Measurements from ENCODE around the gene RELB.
A peak's percentile ranks its signal among the peaks of the same experiment; 100 is the strongest.

RELB gene

GRCh38 chr19:45037393-45038169 is 36.3 kb downstream of the RELB start:
- no peak overlapping the region for H3K9ac ChIP-seq
- peaks cover 37% of the 10 kb centered on the region for H4K20me1 ChIP-seq
- peaks cover 71% of the 10 kb centered on the region for H3K36me3 ChIP-seq
- H3K9me3 ChIP-seq = peaks cover 5% of the 10 kb centered on the region; the same call in 1 of the 2 replicates
- H3K4me3 ChIP-seq = no peak overlapping the region
- TF ChIP-seq Cebpa-rat (IDR thresholded peaks at IDR 0.05) = no peak
- peaks cover 27% of the 10 kb centered on the region for H3K4me1 ChIP-seq
- H3K27ac ChIP-seq = no peak overlapping the region
- no peaks in the 10 kb centered on the region for H3K27me3 ChIP-seq
- H3K4me2 ChIP-seq = peak overlapping the region; percentile 95; the same call in 1 of the 2 replicates

GRCh38 chr19:45038931-45039893 is 37.9 kb downstream of the RELB start, which contains the start of gene CLASRP:
Gene CLASRP (plus strand): TSS chr19:45039045. CDS start chr19:45040213, 1,168 bp downstream.
- peak within 1 kb of the TSS; percentile 92 for H3K9ac ChIP-seq
- peak within 1 kb of the TSS; percentile 95 for H3K4me2 ChIP-seq
- H3K4me1 ChIP-seq = peaks cover 27% of the 10 kb centered on the region
- TF ChIP-seq Cebpa-rat (IDR thresholded peaks at IDR 0.05) = no peak
- no peaks in the 10 kb centered on the region for H3K27me3 ChIP-seq
- H4K20me1 ChIP-seq = peaks cover 53% of the 10 kb centered on the region
- H3K9me3 ChIP-seq = peaks cover 5% of the 10 kb centered on the region; the same call in 1 of the 2 replicates
- H3K4me3 ChIP-seq = peak within 1 kb of the TSS; percentile 89
- H3K36me3 ChIP-seq = peaks cover 74% of the 10 kb centered on the region
- peak within 1 kb of the TSS; percentile 92 for H3K27ac ChIP-seq

GRCh38 chr19:45040059-45040771 is 39.0 kb downstream of the RELB start:
- peaks cover 63% of the 10 kb centered on the region for H4K20me1 ChIP-seq
- peak overlapping the region; percentile 89 for H3K4me3 ChIP-seq
- H3K9me3 ChIP-seq = peaks cover 5% of the 10 kb centered on the region; the same call in 1 of the 2 replicates
- H3K27me3 ChIP-seq = no peaks in the 10 kb centered on the region
- H3K9ac ChIP-seq = peak overlapping the region; percentile 92
- H3K36me3 ChIP-seq = peaks cover 74% of the 10 kb centered on the region
- no peak for TF ChIP-seq Cebpa-rat (IDR thresholded peaks at IDR 0.05)
- peaks cover 27% of the 10 kb centered on the region for H3K4me1 ChIP-seq
- peak overlapping the region; percentile 95 for H3K4me2 ChIP-seq
- H3K27ac ChIP-seq = no peak overlapping the region

GRCh38 chr19:45041125-45041524 is 39.9 kb downstream of the RELB start:
- H3K4me1 ChIP-seq = peaks cover 33% of the 10 kb centered on the region
- peak overlapping the region; percentile 41; the same call in 1 of the 2 replicates for H3K9ac ChIP-seq
- peak overlapping the region; percentile 95; the same call in 1 of the 2 replicates for H3K4me2 ChIP-seq
- no peak overlapping the region for H3K4me3 ChIP-seq
- no peak overlapping the region for H3K27ac ChIP-seq
- H3K9me3 ChIP-seq = no peaks in the 10 kb centered on the region
- H4K20me1 ChIP-seq = peaks cover 73% of the 10 kb centered on the region
- no peaks in the 10 kb centered on the region for H3K27me3 ChIP-seq
- H3K36me3 ChIP-seq = peaks cover 74% of the 10 kb centered on the region
- no peak for TF ChIP-seq Cebpa-rat (IDR thresholded peaks at IDR 0.05)

- TF ChIP-seq Cebpa-rat (IDR thresholded peaks at IDR 0.05) = no peak
- no peak overlapping the region for H3K4me3 ChIP-seq
- no peak overlapping the region for H3K27ac ChIP-seq
- no peaks in the 10 kb centered on the region for H3K27me3 ChIP-seq
- H3K4me1 ChIP-seq = peaks cover 31% of the 10 kb centered on the region
- no peaks in the 10 kb centered on the region for H3K9me3 ChIP-seq
- H3K4me2 ChIP-seq = peak overlapping the region; percentile 36; the same call in 1 of the 2 replicates
- H4K20me1 ChIP-seq = peaks cover 100% of the 10 kb centered on the region
- peak overlapping the region; percentile 43; the same call in 1 of the 2 replicates for H3K9ac ChIP-seq
- H3K36me3 ChIP-seq = peaks cover 90% of the 10 kb centered on the region
Observed at GRCh38 chr19:45045671-45046353, 44.5 kb downstream of the RELB start.

GRCh38 chr19:45046355-45046754 is 45.1 kb downstream of the RELB start:
- H3K4me3 ChIP-seq = no peak overlapping the region
- H4K20me1 ChIP-seq = peaks cover 100% of the 10 kb centered on the region
- no peaks in the 10 kb centered on the region for H3K9me3 ChIP-seq
- H3K4me1 ChIP-seq = peaks cover 29% of the 10 kb centered on the region
- H3K36me3 ChIP-seq = peaks cover 90% of the 10 kb centered on the region
- H3K9ac ChIP-seq = 0 out of 2 replicates have a peak overlapping the region, but pooled peaks have one; percentile 43
- no peaks in the 10 kb centered on the region for H3K27me3 ChIP-seq
- TF ChIP-seq Cebpa-rat (IDR thresholded peaks at IDR 0.05) = no peak
- H3K4me2 ChIP-seq = peak overlapping the region; percentile 36
- no peak overlapping the region for H3K27ac ChIP-seq

GRCh38 chr19:45047188-45047797 is 46.0 kb downstream of the RELB start:
- H3K27me3 ChIP-seq = no peaks in the 10 kb centered on the region
- peaks cover 100% of the 10 kb centered on the region for H4K20me1 ChIP-seq
- peaks cover 90% of the 10 kb centered on the region for H3K36me3 ChIP-seq
- no peak overlapping the region for H3K4me3 ChIP-seq
- H3K27ac ChIP-seq = no peak overlapping the region
- no peak for TF ChIP-seq Cebpa-rat (IDR thresholded peaks at IDR 0.05)
- H3K4me1 ChIP-seq = peaks cover 37% of the 10 kb centered on the region
- peak overlapping the region; percentile 36 for H3K4me2 ChIP-seq
- H3K9ac ChIP-seq = peak overlapping the region; percentile 46
- no peaks in the 10 kb centered on the region for H3K9me3 ChIP-seq

- Histone ChIP-seq H3K4me3 (no peak overlapping the region), H3K36me3 (peaks cover 90% of the 10 kb centered on the region), H3K27ac (peak overlapping the region; percentile 6; the same call in 1 of the 2 replicates), H3K4me1 (peaks cover 41% of the 10 kb centered on the region), H3K9ac (peak overlapping the region; percentile 31; the same call in 1 of the 2 replicates), H3K27me3 (no peaks in the 10 kb centered on the region), H4K20me1 (peaks cover 100% of the 10 kb centered on the region), H3K9me3 (no peaks in the 10 kb centered on the region), H3K4me2 (no peak overlapping the region)
- no peak for TF ChIP-seq Cebpa-rat (IDR thresholded peaks at IDR 0.05)
Observed at GRCh38 chr19:45049073-45049736, 47.9 kb downstream of the RELB start.
